Panc1 (cell line): ENCODE data around the gene EIF4E1B.

ENCODE experiments used
- POLR2AphosphoS5 ChIP-seq: IDR thresholded peaks from 2 replicates; pipeline ENCODE4 v1.6.1; 2012; ENCODE audit warnings: mild to moderate bottlenecking, low read depth, low read length, moderate library complexity
- REST ChIP-seq, 2 experiments: IDR thresholded peaks; 2 replicates each; pipeline ENCODE4 v1.6.1; 2011 to 2012; ENCODE audit warnings: low read depth in 2 of 2, control low read depth in 1 of 2, low read length in 1 of 2, mild to moderate bottlenecking in 1 of 2, moderate library complexity in 1 of 2; ENCODE audit not compliant: insufficient read depth in 1 of 2
- SIN3A ChIP-seq: IDR thresholded peaks from 2 replicates; pipeline ENCODE4 v1.6.1; 2012; ENCODE audit warnings: low read depth, mild to moderate bottlenecking, low read length, moderate library complexity, borderline replicate concordance; ENCODE audit not compliant: insufficient read depth
- TCF7L2 ChIP-seq: IDR thresholded peaks from 2 replicates; pipeline ENCODE4 v1.6.1; 2011; ENCODE audit warnings: mild to moderate bottlenecking, low read depth, low read length, inconsistent platforms
- TF ChIP-seq, protein P1 (sequence below): fragments of 450-650 bp; IDR thresholded peaks from 2 replicates; pipeline ENCODE4 v1.5.1; 2017; ENCODE audit warnings: mild to moderate bottlenecking

GRCh38 chr5:176654856-176655255 lies 24.4 kb downstream of the EIF4E1B start:
- TF ChIP-seq, protein P1, sequence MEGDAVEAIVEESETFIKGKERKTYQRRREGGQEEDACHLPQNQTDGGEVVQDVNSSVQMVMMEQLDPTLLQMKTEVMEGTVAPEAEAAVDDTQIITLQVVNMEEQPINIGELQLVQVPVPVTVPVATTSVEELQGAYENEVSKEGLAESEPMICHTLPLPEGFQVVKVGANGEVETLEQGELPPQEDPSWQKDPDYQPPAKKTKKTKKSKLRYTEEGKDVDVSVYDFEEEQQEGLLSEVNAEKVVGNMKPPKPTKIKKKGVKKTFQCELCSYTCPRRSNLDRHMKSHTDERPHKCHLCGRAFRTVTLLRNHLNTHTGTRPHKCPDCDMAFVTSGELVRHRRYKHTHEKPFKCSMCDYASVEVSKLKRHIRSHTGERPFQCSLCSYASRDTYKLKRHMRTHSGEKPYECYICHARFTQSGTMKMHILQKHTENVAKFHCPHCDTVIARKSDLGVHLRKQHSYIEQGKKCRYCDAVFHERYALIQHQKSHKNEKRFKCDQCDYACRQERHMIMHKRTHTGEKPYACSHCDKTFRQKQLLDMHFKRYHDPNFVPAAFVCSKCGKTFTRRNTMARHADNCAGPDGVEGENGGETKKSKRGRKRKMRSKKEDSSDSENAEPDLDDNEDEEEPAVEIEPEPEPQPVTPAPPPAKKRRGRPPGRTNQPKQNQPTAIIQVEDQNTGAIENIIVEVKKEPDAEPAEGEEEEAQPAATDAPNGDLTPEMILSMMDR: no peak
- TF ChIP-seq REST (IDR thresholded peaks at IDR 0.05; ENCODE audit: insufficient read depth in 1 of 2, low read depth in 2 of 2, low read length in 1 of 2): no peak
- TF ChIP-seq TCF7L2: no peak
- TF ChIP-seq POLR2AphosphoS5: no peak
- no peak for TF ChIP-seq SIN3A
